Measurements from ENCODE around the gene AMN.

DNA sequence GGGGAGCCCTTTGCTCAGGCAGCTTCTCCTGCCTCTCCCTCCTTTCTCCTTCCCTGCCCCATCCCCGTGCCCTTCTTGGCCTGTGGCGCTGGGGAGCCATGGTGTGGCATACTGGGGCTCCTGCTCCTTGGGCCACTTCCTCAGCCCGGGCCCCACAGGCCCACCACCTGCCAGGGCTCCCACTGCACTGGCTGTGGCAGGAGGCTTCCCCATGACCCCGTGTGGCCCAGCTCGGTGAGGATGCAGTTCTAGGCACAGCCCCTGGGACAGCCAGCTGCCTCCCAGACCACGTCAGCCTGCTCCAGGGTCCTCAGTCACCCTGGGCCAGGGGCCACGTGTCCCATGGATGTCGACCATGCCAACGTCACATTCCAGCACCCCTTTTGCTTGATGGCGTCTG, 13.0 kb upstream of the AMN start:
- TF ChIP-seq, protein P1, sequence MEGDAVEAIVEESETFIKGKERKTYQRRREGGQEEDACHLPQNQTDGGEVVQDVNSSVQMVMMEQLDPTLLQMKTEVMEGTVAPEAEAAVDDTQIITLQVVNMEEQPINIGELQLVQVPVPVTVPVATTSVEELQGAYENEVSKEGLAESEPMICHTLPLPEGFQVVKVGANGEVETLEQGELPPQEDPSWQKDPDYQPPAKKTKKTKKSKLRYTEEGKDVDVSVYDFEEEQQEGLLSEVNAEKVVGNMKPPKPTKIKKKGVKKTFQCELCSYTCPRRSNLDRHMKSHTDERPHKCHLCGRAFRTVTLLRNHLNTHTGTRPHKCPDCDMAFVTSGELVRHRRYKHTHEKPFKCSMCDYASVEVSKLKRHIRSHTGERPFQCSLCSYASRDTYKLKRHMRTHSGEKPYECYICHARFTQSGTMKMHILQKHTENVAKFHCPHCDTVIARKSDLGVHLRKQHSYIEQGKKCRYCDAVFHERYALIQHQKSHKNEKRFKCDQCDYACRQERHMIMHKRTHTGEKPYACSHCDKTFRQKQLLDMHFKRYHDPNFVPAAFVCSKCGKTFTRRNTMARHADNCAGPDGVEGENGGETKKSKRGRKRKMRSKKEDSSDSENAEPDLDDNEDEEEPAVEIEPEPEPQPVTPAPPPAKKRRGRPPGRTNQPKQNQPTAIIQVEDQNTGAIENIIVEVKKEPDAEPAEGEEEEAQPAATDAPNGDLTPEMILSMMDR (IDR thresholded peaks at IDR 0.05; ENCODE audit: low read depth, low read length, poor library complexity, severe bottlenecking), result no peak
- no peak for TF ChIP-seq EZH2phosphoT487 (IDR thresholded peaks at IDR 0.05; ENCODE audit: borderline replicate concordance, low read length)

All from DOHH2 (cell line).